Duodenal mucosa (tissue), 2 donors: ENCODE results near the gene MAPKBP1.

Experiments
- H3K27ac ChIP-seq: one replicate; pipeline ENCODE4 v1.7.0; 2013; ENCODE audit warnings: low read depth, low read length
- H3K27me3 ChIP-seq, 2 donors: one replicate each; pipeline ENCODE4 v1.7.0; 2013; ENCODE audit warnings: low read length in 2 of 2, control low read depth in 1 of 2; ENCODE audit not compliant: insufficient read depth in 2 of 2, control insufficient read depth in 1 of 2
- H3K36me3 ChIP-seq, 2 donors: one replicate each; pipeline ENCODE4 v1.7.0; 2013; ENCODE audit warnings: low read length in 2 of 2, control low read depth in 1 of 2; ENCODE audit not compliant: insufficient read depth in 2 of 2, control insufficient read depth in 1 of 2
- H3K4me1 ChIP-seq, 2 donors: one replicate each; pipeline ENCODE4 v1.7.0; 2013; ENCODE audit warnings: low read length in 2 of 2, control low read depth in 1 of 2; ENCODE audit not compliant: insufficient read depth in 2 of 2, control insufficient read depth in 1 of 2
- H3K4me3 ChIP-seq, 2 donors: one replicate each; pipeline ENCODE4 v1.7.0; 2013; ENCODE audit warnings: low read length in 2 of 2, low read depth in 1 of 2
- H3K9ac ChIP-seq, 2 donors: one replicate each; pipeline ENCODE4 v1.7.0; 2013; ENCODE audit warnings: low read length in 2 of 2, low read depth in 1 of 2
- H3K9me3 ChIP-seq, 2 donors: one replicate each; pipeline ENCODE4 v1.7.0; 2013; ENCODE audit warnings: low read length in 2 of 2, control low read depth in 1 of 2; ENCODE audit not compliant: control insufficient read depth in 1 of 2

MAPKBP1 gene

GRCh38 chr15:41874736-41875135 is 100.5 kb downstream of the MAPKBP1 start:
- Histone ChIP-seq H3K27ac (no peak overlapping the region), H3K4me1 (no peaks in the 10 kb centered on the region), H3K27me3 (peaks cover 0 to 2% of the 10 kb centered on the region in 2 donors), H3K9me3 (no peaks in the 10 kb centered on the region), H3K4me3 (no peak overlapping the region), H3K36me3 (no peaks in the 10 kb centered on the region), H3K9ac (no peak overlapping the region)

GRCh38 chr15:41876007-41876406 is 101.7 kb downstream of the MAPKBP1 start:
- H3K9me3 ChIP-seq = no peaks in the 10 kb centered on the region

GRCh38 chr15:41876689-41877088 is 102.4 kb downstream of the MAPKBP1 start:
- Histone ChIP-seq H3K27me3 (peaks cover 10 to 11% of the 10 kb centered on the region in 2 donors), H3K4me1 (peaks cover 2 to 4% of the 10 kb centered on the region in 2 donors), H3K9ac (no peak overlapping the region), H3K36me3 (no peaks in the 10 kb centered on the region), H3K9me3 (no peaks in the 10 kb centered on the region), H3K27ac (no peak overlapping the region), H3K4me3 (no peak overlapping the region)

More at GRCh38 chr15:41876007-41876406, 101.7 kb downstream of the MAPKBP1 start:
- no peaks in the 10 kb centered on the region for H3K4me1 ChIP-seq
- no peaks in the 10 kb centered on the region for H3K36me3 ChIP-seq
- H3K4me3 ChIP-seq = no peak overlapping the region
- no peak overlapping the region for H3K27ac ChIP-seq
- no peak overlapping the region for H3K9ac ChIP-seq
- peaks cover 5% of the 10 kb centered on the region in 2 donors for H3K27me3 ChIP-seq
